Mesenchymal stem cell (in vitro differentiated cells and primary cell): ENCODE data around the gene OR2M3. TPM values are rescaled to one million over a fixed set of nuclear protein-coding genes. Genes with fewer than 3 reads are reported as not detected.

Experiments
- DNase-seq: peaks from one replicate; pipeline ENCODE4 v3.0.0-alpha.2; 2013
- H2AFZ ChIP-seq: one replicate; pipeline ENCODE4 v1.6.1; 2013; ENCODE audit warnings: low read depth, mild to moderate bottlenecking, control low read depth, inconsistent platforms, low read length, moderate library complexity
- H2AK5ac ChIP-seq: 2 replicates; pipeline ENCODE4 v1.6.1; 2013; ENCODE audit warnings: low read length, moderate library complexity, mild to moderate bottlenecking, inconsistent platforms; ENCODE audit not compliant: severe bottlenecking
- H2BK120ac ChIP-seq: one replicate; pipeline ENCODE4 v1.6.1; 2013; ENCODE audit warnings: low read depth, mild to moderate bottlenecking, inconsistent platforms, low read length, moderate library complexity
- H2BK12ac ChIP-seq, 2 experiments: one replicate each; pipeline ENCODE4 v1.6.1; 2013; ENCODE audit warnings: inconsistent platforms in 2 of 2, low read length in 2 of 2, mild to moderate bottlenecking in 2 of 2, moderate library complexity in 2 of 2, control low read depth in 1 of 2
- H2BK15ac ChIP-seq: one replicate; pipeline ENCODE4 v1.6.1; 2013; ENCODE audit warnings: mild to moderate bottlenecking, low read depth, inconsistent platforms; ENCODE audit not compliant: poor library complexity, severe bottlenecking
- H2BK5ac ChIP-seq: 2 replicates; pipeline ENCODE4 v1.6.1; 2013; ENCODE audit warnings: low read depth, mild to moderate bottlenecking, low read length, control low read depth, inconsistent platforms; ENCODE audit not compliant: poor library complexity, severe bottlenecking
- H3K14ac ChIP-seq, 2 experiments: one replicate each; pipeline ENCODE4 v1.6.1; 2013; ENCODE audit warnings: inconsistent platforms in 2 of 2, low read length in 2 of 2, control low read depth in 1 of 2, mild to moderate bottlenecking in 1 of 2, moderate library complexity in 1 of 2
- H3K18ac ChIP-seq, 2 experiments: one replicate each; pipeline ENCODE4 v1.6.1; 2013; ENCODE audit warnings: inconsistent platforms in 2 of 2, low read length in 2 of 2, control low read depth in 1 of 2, low read depth in 1 of 2, mild to moderate bottlenecking in 1 of 2
- H3K23ac ChIP-seq, 2 experiments: one replicate each; pipeline ENCODE4 v1.6.1; 2013; ENCODE audit warnings: inconsistent platforms in 2 of 2, low read length in 2 of 2, mild to moderate bottlenecking in 2 of 2, moderate library complexity in 2 of 2, control low read depth in 1 of 2
- H3K27ac ChIP-seq: 2 replicates; pipeline ENCODE4 v1.5.1; 2013; ENCODE audit warnings: mild to moderate bottlenecking, moderate library complexity, low read length, control low read depth, inconsistent platforms; ENCODE audit not compliant: poor library complexity, severe bottlenecking
- H3K27me3 ChIP-seq, 2 experiments: 2 replicates each; pipeline versions ENCODE4 v1.6.1 to v1.7.0; 2013; ENCODE audit warnings: low read length in 2 of 2, mild to moderate bottlenecking in 2 of 2, moderate library complexity in 2 of 2, control low read depth in 1 of 2, inconsistent platforms in 1 of 2; ENCODE audit not compliant: control insufficient read depth in 1 of 2, insufficient read depth in 1 of 2
- H3K36me3 ChIP-seq, 2 experiments: 2 replicates each; pipeline versions ENCODE4 v1.6.1 to v1.7.0; 2013; ENCODE audit warnings: low read length in 2 of 2, control low read depth in 1 of 2, inconsistent platforms in 1 of 2, low read depth in 1 of 2, mild to moderate bottlenecking in 1 of 2; ENCODE audit not compliant: insufficient read depth in 2 of 2, control insufficient read depth in 1 of 2
- H3K4ac ChIP-seq, 2 experiments: one replicate each; pipeline ENCODE4 v1.6.1; 2013; ENCODE audit warnings: inconsistent platforms in 2 of 2, low read length in 2 of 2, mild to moderate bottlenecking in 2 of 2, moderate library complexity in 2 of 2, control low read depth in 1 of 2, low read depth in 1 of 2
- H3K4me1 ChIP-seq: 2 replicates; pipeline ENCODE4 v1.6.1; 2013; ENCODE audit warnings: low read depth, low read length, control low read depth; ENCODE audit not compliant: control insufficient read depth, insufficient read depth
- H3K4me2 ChIP-seq: 2 replicates; pipeline ENCODE4 v1.6.1; 2013; ENCODE audit warnings: low read length, mild to moderate bottlenecking, inconsistent platforms; ENCODE audit not compliant: poor library complexity, severe bottlenecking
- H3K4me3 ChIP-seq, 2 experiments: 2 replicates each; pipeline versions ENCODE4 v1.5.1 to v1.7.0; 2013; ENCODE audit warnings: low read length in 2 of 2, mild to moderate bottlenecking in 2 of 2, control low read depth in 1 of 2, low read depth in 1 of 2; ENCODE audit not compliant: insufficient read depth in 1 of 2
- H3K79me1 ChIP-seq: replicated peaks from 2 replicates; pipeline ENCODE4 v1.6.1; 2013; ENCODE audit warnings: mild to moderate bottlenecking, control low read depth, low read length, inconsistent platforms; ENCODE audit not compliant: poor library complexity, severe bottlenecking
- H3K9ac ChIP-seq: 2 replicates; pipeline ENCODE4 v1.7.0; 2013; ENCODE audit warnings: mild to moderate bottlenecking, low read length, moderate library complexity
- H3K9me3 ChIP-seq: 2 replicates; pipeline ENCODE4 v1.7.0; 2013; ENCODE audit warnings: mild to moderate bottlenecking, low read length; ENCODE audit not compliant: control insufficient read depth
- H4K8ac ChIP-seq: one replicate; pipeline ENCODE4 v1.6.1; 2013; ENCODE audit warnings: inconsistent platforms, mild to moderate bottlenecking, low read length, moderate library complexity
- H4K91ac ChIP-seq: one replicate; pipeline ENCODE4 v1.6.1; 2013; ENCODE audit warnings: mild to moderate bottlenecking, low read length, inconsistent platforms
- WGBS: methylation state at CpG from one replicate; pipeline ENCODE4 v1.1.7; 2013; ENCODE audit warnings: mixed read lengths; 5-methylcytosine and 5-hydroxymethylcytosine counted together
- polyA plus RNA-seq, 2 experiments: library from polyadenylated mRNA; stranded (reverse); fragments of 200-250 nt; gene quantifications; one replicate each; pipeline ENCODE4 v1.2.3, GENCODE V29; 2013

Gene OR2M3, protein sequence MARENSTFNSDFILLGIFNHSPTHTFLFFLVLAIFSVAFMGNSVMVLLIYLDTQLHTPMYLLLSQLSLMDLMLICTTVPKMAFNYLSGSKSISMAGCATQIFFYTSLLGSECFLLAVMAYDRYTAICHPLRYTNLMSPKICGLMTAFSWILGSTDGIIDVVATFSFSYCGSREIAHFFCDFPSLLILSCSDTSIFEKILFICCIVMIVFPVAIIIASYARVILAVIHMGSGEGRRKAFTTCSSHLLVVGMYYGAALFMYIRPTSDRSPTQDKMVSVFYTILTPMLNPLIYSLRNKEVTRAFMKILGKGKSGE
- polyA plus RNA-seq (2013, experiment 1 of 2), result not detected
- not detected for polyA plus RNA-seq (2013, experiment 2 of 2)

DNA sequence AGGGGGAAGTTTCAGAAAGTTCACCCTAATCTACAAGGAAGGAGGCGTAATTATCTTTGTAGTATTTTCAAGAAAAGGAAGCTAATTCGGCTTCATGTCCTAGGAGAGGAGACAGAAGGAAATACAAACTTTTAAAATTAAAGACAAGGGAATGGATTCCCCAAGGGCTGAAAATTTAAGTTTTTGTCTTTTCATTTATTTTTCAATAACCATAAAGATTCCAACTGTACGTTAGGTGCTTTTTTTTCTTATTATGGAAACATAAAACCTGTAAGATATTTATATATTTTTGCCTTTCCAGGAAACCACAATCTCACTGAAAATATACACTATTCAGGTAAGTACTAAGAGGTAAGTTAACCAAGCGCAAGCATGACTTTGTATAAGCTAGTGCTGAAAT is at the start of gene OR2M3:
OR2M3 (plus strand) TSS at position 301 of the 400 bp plus-strand sequence. CDS start 5,803 bp downstream, outside the sequence.
- Histone ChIP-seq H2AK5ac (no peak within 1 kb of the TSS), H2BK5ac (no peak within 1 kb of the TSS), H3K4me1 (no peaks in the 10 kb centered on the region), H3K9ac (no peak within 1 kb of the TSS), H3K36me3 (no peaks in the 10 kb centered on the region), H4K8ac (no peak within 1 kb of the TSS), H3K4ac (no peak within 1 kb of the TSS), H3K27me3 (no peaks in the 10 kb centered on the region), H3K18ac (no peak within 1 kb of the TSS), H3K4me3 (no peak within 1 kb of the TSS), H2BK120ac (no peak within 1 kb of the TSS), H2BK12ac (no peak within 1 kb of the TSS), H3K27ac (no peak within 1 kb of the TSS), H2AFZ (no peak within 1 kb of the TSS), H2BK15ac (no peak within 1 kb of the TSS), H3K14ac (no peak within 1 kb of the TSS), H3K4me2 (no peak within 1 kb of the TSS), H3K9me3 (peaks cover 26% of the 10 kb centered on the region), H4K91ac (no peak within 1 kb of the TSS), H3K23ac (no peak within 1 kb of the TSS), H3K79me1 (no peaks in the 10 kb centered on the region)
- 47% methylated on average over 2 of the region's 4 CpGs for WGBS
- DNase-seq, result no peak

DNA sequence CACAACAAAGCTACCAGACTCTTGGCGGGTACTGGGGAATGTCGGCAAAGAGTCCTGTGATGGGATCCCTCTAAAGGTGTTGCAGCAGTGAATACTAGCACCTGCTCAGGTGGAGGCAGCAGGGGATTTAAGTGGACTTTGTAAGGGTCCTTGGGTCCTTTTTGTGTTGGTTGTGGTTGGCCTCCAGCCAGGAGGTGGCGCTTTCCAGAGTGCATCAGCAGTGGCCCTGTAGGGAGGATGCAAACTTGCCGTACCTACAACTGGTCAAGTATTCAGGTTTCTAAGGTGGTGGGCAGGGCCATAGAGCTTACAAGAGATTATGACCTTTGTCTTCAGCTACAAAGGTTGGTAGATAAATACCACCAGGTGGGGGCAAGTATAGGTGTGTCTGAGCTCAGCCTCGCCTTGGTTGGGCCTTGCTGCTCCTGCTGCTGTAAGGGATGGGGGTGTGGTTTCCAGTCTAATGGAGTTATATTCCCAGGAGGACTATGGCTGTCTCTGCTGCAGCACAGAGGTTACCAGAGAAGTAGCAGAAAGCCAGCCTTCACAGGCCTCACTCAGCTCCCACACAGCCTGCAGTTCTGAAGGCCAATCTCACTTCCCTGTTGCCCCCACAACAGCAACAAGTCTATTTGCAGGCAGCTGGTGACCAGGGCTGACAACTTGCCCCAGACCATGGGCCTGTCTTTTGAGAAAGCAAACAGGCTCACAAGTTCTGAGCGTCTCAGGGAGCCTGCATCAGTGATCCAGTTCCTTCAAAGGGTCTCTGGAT is 44.8 kb upstream of the OR2M3 start:
- no peak for DNase-seq
- Histone ChIP-seq H3K27ac (no peak overlapping the region), H3K36me3 (no peaks in the 10 kb centered on the region), H3K4ac (no peak overlapping the region), H3K27me3 (no peaks in the 10 kb centered on the region), H4K8ac (no peak overlapping the region), H3K4me3 (no peak overlapping the region), H3K79me1 (no peaks in the 10 kb centered on the region), H3K4me1 (no peaks in the 10 kb centered on the region), H4K91ac (no peak overlapping the region), H3K4me2 (no peak overlapping the region), H2BK120ac (no peak overlapping the region), H3K23ac (no peak overlapping the region), H3K9ac (no peak overlapping the region), H2AK5ac (no peak overlapping the region), H3K14ac (no peak overlapping the region), H2AFZ (no peak overlapping the region), H3K18ac (no peak overlapping the region), H2BK15ac (no peak overlapping the region), H3K9me3 (peaks cover 37% of the 10 kb centered on the region), H2BK12ac (no peak overlapping the region), H2BK5ac (no peak overlapping the region)
- 76% methylated on average over 6 of the region's 6 CpGs for WGBS

DNA sequence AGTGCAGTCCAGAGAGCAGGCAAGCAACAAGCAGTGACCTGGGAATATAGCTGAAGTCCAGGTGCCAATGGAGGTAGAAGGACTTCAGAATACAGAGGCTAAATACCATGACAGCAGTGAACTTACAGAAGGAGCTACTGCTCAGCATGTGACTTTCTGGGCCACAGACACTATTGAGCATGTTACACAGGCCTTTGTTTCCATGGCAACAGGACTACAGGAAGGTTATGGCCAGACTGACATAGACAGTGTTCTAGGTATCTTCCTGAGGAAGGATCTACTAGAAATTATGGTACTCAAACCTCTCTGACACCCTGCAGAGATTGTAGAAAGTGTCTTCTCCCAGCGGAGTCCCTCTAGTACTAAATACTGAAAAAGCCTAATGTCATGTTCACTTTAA is 41.1 kb upstream of the OR2M3 start:
- Histone ChIP-seq H2BK12ac (no peak overlapping the region), H3K4me3 (no peak overlapping the region), H2BK5ac (no peak overlapping the region), H3K27ac (no peak overlapping the region), H3K27me3 (no peaks in the 10 kb centered on the region), H3K4me1 (no peaks in the 10 kb centered on the region), H3K14ac (no peak overlapping the region), H4K91ac (no peak overlapping the region), H3K4me2 (no peak overlapping the region), H3K79me1 (no peaks in the 10 kb centered on the region), H3K9ac (no peak overlapping the region), H2BK120ac (no peak overlapping the region), H3K23ac (no peak overlapping the region), H3K4ac (no peak overlapping the region), H2AK5ac (no peak overlapping the region), H2AFZ (no peak overlapping the region), H3K36me3 (no peaks in the 10 kb centered on the region), H4K8ac (no peak overlapping the region), H2BK15ac (no peak overlapping the region), H3K9me3 (peaks cover 40% of the 10 kb centered on the region), H3K18ac (no peak overlapping the region)
- no peak for DNase-seq
- WGBS, result 82% methylated on average over 1 of the region's 1 CpG

DNA sequence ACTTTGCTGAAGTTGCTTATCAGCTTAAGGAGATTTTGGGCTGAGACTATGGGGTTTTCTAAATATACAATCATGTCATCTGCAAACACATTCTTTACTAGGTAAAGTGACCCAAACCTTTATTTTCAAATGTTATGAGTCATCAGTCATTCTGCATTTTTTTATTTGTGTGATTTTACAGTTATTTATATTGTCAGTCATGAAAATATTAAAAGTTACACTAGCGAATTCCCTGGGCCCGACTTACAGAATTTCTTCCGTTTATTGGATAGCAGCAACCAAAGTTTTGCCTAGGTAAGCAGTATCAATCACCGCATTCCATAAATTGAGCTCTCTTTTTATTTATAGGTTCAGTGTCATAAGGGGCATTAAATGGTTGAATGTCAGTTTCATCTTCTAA is 38.3 kb upstream of the OR2M3 start:
- WGBS, result 71% methylated on average over 3 of the region's 4 CpGs
- Histone ChIP-seq H2BK5ac (no peak overlapping the region), H3K4ac (no peak overlapping the region), H3K4me3 (no peak overlapping the region), H2AK5ac (no peak overlapping the region), H3K36me3 (no peaks in the 10 kb centered on the region), H3K4me1 (no peaks in the 10 kb centered on the region), H2BK15ac (no peak overlapping the region), H3K9me3 (peaks cover 34% of the 10 kb centered on the region), H2AFZ (no peak overlapping the region), H3K18ac (no peak overlapping the region), H3K27me3 (no peaks in the 10 kb centered on the region), H3K14ac (no peak overlapping the region), H2BK12ac (no peak overlapping the region), H4K8ac (no peak overlapping the region), H3K23ac (no peak overlapping the region), H3K27ac (no peak overlapping the region), H3K4me2 (no peak overlapping the region), H3K79me1 (no peaks in the 10 kb centered on the region), H3K9ac (no peak overlapping the region), H4K91ac (no peak overlapping the region), H2BK120ac (no peak overlapping the region)
- DNase-seq, result no peak
